NK-92 (cell line): ENCODE data around the gene SORBS1.

Source experiments
- DNase-seq: peaks from one replicate; lab custom pipeline; 2025; ENCODE audit not compliant: unreplicated experiment; lab: John Stamatoyannopoulos, UW

Gene SORBS1

DNA sequence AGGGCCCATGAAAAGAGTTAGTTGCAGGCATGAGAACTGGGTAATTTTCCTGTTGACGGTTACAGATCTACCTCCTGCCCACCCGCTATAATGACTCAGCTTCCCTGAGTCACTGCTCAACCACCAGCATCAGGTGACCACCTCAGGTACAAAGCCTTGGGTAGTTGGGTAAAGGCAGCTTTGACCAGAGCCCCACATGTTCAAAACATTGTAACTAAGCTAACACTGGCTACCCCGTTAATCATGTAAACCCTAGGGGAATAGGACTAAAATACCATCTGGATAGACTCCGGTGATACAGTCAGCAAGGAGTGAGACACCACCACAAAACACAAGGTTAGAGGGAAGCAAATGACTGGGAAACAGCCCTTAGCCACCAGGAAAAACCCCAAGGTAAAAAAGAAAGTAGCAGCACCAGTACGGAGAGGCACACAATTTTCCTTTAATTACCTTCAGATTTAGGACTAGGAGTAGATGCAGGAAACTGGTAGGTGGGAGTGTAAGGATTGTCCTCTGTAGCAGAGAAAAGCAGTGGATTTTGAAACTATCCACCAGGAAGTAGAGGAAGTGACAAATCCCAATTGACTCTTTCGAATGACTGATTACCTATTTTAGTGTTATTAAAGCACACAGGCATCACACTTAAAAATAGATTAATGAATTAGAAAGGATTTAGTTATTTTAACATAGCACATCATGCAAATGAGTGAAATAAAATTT lies 166.8 kb downstream of the SORBS1 start:
- DNase-seq = no peak

DNA sequence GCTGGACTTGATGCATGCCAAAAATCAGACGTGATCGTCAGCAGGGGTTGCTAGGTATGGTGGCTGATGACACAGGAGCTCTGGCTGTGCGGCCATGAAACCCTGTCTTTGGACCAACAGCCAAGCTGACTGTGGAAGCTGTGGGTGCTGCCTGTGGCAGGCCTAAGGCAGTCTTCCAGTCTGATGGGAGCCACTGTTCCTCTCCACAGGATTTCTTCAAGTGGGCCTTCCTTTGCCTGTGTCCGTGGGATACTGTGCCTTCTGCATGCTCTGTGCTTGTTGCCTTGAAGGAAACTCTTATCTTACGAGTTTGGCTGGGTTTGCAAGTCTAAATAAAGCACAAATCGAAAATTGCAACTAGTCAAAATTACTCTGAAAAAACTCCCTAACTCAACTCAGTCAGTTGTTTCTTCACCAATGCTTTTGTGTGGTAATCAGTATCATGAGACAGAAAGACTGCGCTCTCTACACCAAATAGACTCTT lies 168.4 kb downstream of the SORBS1 start:
- no peak for DNase-seq

DNA sequence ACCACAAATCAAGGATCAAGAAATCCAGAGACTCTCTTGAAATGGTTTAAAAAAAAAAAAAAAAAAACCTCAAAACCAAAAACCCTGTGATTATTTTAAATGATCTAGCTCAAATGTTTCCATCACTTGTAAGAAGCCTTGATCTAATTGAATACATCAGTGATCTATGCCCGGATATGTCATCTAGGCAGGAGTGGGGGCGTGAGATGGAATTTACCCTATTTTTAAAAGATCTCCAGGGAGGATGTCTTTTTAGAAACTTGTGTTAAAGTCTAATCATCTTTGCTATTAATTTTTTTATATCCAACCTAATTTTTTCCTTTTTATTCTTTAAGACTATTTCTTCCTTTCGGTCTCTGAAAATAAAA lies 169.0 kb downstream of the SORBS1 start:
- DNase-seq = no peak

DNA sequence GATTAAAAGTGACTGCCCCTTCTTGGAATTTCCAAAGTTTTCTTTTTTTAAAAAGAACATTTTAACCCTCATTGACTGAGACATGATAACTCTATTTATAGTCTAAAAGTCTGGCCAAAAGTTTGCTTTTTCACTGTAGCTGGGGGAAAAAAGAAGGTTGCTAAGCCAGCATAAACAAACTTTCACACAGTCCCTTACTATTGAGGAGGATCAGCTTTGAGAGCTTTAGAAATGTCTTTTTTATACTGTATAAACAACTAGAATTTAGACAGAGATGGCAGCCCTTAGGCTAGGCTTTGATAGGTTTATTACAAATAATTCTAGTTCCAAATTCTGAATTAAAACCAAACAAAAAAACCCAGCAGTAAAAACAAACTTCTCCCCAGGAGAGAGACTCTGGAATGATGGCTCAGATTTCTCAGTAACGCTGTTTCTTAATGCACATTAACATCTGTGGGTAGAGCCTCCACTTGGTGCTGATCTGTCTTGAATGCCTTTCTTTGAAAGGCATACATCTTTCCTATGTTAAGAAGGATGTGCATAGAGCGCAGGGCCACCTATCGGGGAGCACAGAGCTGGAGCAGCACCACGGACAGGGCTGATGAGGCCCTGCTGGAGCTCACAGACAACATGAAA lies 169.5 kb downstream of the SORBS1 start:
- DNase-seq = no peak

DNA sequence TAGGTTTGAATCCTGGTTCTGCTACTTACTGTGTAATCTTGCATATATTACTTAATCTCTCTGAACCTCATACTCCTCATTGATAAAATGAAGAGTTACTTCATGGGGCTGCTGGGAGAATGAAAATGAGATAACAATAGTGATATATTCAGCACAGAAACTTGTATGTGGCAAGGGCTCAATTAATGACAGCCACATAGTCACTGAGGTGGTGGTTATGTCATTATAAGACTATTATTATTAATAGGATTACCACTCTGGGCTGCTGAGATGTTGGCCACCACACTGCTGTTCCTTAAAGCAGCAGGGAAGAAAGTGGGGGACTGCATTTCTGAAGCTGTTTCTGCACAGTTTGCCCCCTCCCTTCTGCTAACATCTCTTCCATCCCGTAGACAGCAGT lies 170.0 kb downstream of the SORBS1 start:
- DNase-seq = no peak

DNA sequence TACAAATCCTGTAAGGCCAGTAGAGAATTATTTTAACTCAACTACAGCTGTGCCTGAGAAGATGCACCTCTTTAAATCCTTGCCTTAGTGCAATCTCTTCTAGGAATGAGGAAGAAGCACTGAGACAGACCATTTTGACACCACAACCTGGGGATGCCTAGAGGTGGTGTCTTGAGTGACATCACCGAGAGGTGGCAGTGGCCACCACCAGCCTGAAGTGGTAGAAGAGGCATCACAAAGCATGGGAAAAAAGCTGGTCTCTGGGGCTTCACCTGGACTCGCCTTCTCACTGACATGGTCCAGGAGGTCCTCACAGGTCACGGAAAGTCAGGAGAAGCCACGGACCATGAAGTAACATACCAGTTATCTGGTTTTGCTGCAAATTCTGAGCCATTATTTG lies 171.2 kb downstream of the SORBS1 start:
- no peak for DNase-seq

DNA sequence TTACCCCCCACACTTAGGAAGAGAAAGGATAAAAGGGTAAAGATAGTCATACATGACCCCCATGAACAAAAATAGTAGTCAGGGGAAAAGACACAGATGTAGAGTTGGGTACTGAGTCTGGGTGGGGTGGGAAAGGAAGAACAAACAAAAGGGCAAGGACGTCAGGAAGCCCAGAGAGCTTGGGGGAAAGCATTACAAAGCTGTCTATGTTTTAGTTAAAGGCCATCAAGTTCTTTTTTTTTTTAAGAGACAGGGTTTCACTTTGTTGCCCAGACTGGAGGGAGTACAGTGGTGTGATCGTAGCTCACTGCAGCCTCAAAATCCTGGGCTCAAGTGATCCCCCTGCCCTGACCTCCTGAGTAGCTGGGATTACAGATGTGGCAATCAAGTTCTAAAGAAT lies 172.0 kb downstream of the SORBS1 start:
- DNase-seq = no peak

DNA sequence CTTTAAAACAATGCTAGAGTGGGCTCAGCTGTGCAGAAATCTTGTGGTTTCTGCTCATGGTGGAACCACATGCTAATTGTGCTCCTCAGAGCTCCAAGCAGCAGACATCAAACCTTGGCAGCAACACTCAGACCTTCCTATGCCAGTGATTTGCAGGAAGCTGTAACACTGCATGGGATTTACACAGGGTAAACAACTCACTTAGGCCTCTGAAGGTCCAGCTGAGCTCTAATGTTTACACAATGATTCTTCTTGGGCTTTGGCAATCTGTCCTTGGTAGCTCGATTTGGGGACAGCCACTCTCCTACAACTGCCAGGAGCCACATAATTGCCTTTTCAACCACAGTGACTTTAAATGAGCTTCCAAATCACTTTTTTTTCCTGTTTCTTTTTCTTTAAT lies 172.6 kb downstream of the SORBS1 start:
- DNase-seq = no peak

DNA sequence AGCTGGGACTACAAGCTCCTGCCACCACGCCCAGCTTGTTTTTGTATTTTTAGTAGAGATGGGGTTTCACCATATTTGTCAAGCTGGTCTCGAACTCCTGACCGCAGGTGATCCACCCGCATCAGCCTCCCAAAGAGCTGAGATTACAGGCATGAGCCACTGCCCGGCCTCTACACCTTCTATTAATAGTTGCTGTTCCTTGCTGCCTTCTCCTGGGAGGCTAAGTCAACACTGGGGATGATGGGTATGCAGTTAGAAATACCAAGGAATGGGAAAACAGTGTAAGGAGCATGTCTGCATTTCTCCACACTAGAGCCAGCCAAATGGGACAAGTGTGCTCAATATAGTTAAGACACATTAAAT lies 173.1 kb downstream of the SORBS1 start:
- no peak for DNase-seq

DNA sequence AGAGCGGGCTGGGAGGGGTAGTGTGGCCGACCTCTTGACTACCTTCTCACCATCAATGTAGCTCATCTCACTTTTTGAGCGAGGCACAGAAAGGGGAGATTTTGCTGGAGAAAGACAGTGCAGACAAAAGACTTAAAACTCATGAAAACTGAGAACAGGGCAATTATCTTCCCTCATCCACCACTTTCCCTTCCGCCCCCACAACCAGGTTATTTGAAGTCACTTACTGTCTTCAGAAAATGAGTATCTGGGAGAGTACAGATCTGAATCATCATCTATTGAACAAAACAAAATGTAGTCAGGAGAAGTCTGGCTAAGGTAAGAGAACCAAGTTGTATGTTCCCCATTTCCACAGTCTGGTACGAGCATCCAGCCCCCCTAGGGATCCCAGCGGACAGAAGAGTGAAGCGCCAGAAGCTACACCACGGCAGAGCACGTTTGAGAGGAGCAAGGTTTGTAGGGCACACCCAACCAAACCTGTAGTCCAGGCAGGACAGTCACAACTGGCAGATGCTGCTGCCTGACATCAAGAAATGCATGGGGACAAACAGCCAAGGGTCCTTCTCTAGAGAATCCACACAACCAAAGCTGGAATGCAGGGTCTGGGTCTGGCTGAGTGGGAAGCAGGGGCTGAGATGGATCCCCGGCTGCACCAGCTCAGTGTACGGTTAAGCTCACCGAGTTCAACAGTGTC lies 177.0 kb downstream of the SORBS1 start:
- no peak for DNase-seq

DNA sequence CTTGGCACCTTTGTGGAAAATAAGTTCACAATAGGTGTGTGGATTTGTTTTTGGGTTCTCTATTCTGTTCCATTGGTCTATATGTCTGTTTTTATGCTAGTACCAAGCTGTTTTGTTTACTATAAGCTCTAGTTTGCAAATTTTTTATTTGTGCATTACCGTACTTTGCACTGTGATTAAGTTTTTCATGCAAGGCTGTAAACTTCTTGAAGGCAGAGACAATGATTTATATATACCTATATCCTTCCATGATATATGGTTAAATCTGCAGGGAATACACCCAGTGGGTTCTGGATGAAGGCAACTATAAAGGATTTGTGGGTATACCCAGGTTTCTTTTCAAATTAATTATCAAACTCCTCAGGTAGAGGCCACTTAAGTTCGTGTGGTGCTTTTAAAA lies 178.6 kb downstream of the SORBS1 start:
- DNase-seq = no peak

DNA sequence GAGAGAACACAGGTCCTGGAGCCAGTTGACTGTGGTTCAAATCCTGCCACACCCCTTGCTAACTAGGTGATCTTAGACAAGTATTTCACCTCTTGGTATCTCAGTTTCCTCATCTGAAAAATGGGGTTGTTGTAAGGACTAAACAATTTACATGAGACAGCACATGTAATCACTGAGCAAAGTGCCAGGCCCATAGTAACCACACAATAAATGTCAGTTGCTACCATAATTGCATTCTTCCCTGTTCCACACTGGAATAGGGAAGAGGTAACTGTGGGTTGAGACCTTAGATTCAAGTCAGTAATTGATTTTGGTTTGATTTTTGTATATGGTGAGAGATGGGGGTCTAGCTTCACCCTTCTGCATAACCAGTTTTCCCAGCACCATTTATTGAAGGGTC lies 179.0 kb downstream of the SORBS1 start:
- DNase-seq = no peak

DNA sequence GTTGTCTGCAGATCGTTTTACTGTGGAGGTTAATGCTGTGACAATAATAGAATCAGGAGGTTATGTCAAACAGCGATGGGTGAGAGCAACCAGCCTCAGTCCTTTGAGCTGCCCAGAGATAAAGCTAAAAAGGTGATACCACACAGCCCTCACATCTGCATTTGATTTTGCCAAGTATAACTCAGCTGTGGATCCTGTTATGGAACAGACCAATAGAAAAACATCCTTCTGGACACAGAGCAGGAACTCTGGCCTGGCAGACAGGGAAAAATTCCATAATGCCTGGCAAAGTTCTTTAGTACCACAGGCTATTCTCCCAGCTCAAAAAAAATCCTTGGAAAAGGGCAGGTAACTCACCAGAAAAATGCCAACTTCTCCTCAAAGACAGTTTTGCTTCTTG lies 183.2 kb downstream of the SORBS1 start:
- no peak for DNase-seq

DNA sequence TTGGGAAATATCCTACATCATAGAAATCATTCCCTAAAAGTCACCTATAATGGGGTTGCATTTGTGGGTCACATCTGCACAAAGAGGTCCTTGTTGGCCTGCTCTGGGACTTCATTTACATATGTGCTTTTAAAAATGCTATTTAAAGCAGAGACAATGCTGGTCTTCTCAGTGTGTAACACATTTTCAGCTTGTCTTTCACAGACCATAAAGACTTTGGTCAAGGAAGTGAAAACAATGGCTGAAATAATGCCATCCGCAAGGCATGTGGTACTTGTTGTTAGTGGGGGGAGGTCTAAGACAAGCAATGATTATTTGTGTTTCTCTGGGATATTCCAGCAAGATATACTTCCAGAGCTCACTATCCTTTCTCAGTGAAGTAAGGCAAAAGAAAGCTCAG lies 185.8 kb downstream of the SORBS1 start:
- no peak for DNase-seq

DNA sequence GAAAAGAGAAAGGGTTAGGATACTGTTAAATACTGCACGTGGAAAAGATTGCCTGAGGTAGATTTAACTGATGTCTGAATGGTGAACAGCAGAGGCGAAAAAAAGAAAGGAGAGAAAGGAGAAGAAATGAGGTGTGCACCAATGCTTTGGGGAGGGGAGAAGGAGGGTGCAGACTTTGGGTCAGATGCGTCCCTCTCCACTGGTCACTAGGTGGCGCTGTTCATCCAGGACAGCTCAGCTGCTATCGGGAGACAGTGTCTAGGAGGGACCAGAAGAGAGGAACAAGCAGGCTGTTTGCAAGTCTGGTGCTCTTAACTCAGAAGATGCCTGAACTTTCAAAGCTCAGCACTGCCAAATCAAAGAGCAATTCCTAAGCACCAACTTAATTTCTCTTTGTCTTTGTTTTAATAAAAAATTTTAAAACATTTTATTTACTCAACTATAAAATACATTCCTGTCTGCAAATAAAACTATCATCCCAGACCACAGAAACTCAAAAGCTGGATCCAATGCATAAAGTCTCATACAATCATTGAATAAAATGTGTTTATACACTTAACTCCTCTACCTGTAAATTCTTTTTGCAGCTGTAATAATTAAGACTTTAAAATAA lies 186.5 kb downstream of the SORBS1 start:
- no peak for DNase-seq

DNA sequence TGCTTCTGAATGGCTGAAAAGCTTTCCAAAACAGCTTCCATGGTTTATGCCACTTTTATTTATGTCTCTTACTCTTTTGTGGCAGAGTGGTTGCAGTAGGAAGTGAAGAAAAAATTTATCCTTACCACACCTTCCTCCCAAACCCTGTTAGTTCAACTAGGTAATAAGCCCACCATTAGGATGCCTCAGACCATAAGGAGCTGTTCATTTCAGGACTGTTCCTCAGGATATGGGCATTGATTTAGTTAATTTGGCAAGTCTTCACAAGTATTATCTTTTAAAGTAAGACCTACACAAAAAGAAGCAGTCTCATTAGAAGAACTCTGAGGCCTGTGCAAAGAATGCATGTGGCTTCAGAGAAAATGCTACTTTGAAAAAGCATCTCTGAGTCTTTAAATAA lies 187.5 kb downstream of the SORBS1 start:
- DNase-seq = no peak

DNA sequence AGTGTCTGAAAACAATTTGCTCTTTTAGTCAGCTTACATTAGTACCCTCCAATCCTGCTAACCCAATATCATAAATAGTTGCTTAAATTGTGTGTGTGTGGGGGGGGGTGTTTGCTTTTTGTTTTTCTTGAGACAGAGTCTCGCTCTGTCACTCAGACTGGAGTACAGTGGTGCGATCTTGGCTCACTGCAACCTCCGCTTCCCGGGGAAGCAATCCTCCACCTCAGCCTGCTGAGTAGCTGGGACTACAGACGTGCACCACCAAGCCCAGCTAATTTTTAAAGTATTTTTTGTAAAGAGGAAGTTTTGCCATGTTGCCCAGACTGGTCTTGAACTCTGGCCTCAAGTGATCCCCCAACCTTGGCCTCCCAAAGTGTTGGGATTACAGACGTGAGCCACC lies 196.8 kb downstream of the SORBS1 start:
- DNase-seq = no peak

DNA sequence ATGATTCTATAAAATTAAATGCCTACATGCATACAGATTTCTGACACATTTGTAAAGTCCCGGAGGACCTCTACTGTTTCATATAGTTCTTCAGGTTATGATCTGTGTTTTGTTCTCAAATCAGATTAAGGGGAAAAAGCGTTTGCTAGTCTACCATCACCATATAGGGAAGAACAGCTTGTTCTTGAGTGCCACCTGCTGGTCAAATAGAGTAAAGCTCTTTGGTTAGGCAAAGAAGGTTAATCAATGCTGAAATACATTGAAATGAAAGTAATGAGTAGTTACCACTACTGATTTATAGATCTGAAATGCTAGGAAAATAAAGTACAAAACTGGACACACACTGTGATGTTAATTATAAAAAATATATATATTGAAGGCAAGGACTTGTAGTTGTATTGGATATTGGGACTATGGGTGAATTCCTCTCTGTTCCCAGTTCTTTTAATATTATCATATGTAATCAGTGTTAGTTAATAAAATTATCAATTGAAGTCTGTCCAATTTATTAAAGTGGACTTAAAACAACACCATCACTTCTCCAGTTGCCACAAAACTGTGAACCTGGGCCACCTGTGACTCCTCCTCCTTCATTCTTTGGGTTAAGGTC lies 197.8 kb downstream of the SORBS1 start:
- no peak for DNase-seq

DNA sequence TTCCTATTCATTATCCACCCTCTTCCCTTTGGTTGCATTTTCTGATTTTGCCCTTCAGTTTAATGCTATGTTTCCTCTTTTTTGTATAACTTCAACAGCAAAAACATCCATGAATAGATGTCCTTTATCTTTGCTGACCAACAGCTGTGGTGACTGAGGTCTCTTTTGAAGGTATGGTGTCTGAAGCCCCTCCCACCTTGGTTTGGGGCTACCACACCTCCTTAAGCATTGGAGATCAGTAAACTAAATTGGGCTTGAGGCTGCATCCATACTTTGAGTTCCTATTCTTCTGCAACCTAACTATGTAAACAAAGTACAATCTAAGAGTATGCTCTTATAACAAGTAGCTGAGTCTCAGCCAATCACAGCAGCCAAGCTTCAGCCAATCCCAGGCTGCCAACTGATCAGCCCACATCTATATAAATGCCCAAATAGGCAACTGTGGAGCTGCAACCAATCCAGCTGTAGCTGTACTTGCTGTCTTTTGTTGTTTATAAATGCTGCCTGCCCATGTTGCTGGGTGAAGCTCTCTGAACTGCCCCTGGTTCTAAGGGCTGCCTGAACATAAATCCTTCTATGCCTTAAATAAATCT lies 201.0 kb downstream of the SORBS1 start:
- no peak for DNase-seq

DNA sequence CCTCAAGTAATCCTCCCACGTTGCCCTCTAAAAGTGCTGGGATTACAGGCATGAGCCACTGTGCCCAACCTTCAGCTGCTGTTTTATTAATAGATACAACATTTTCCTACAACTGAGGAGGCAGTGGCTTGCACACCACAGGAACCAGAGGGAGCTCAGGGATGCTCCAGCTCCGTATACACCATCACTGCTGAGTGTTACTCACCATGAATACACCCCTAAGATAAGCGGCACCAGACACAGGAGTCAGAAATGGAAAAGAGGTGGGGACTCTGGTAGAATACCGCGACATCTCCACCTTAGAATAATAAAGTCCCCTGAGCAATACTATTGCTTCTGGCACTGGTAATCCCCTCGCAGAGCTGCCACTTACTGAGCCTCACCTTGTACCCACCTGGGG lies 201.7 kb downstream of the SORBS1 start:
- DNase-seq = no peak
